AG20443 (cell line): Measurements from ENCODE around the gene ZNF425.
"Not testable (repeated sequence)": the region's sequence is repeated elsewhere in the genome, so short reads cannot be mapped to it uniquely, and the experiment has no call there.

ENCODE experiments used
- DNase-seq: peaks from one replicate; pipeline ENCODE4 v3.0.0; 2012; ENCODE audit warnings: low spot score, mixed read lengths

ZNF425 gene, protein sequence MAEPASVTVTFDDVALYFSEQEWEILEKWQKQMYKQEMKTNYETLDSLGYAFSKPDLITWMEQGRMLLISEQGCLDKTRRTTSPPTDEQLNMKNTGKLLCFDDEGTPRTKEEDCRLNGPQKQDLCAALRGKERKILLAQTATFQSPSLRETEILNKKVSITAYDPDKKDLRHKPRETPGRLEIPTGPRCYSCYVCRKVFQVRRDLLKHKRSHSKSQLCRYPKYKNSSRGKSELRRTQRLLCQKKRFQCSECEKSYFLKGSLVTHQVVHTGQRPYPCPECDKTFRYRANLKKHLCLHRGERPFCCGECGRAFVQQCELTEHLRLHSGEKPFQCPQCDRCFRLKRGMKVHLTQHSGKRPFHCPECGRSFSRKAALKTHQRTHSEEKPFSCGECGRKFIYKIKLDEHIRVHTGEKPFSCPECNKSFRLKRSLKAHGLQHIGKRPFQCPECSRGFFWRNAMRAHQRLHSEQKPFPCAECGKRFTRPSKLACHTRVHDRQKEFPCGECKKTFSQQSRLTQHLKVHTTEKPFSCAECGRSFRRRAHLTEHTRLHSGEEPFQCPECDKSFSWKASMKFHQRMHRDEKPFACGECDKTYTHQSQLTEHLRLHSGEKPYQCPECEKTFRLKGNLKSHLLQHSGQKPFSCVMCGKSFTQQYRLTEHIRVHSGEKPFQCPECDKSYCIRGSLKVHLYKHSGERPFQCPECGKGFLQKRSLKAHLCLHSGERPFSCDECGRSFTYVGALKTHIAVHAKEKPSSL

DNA sequence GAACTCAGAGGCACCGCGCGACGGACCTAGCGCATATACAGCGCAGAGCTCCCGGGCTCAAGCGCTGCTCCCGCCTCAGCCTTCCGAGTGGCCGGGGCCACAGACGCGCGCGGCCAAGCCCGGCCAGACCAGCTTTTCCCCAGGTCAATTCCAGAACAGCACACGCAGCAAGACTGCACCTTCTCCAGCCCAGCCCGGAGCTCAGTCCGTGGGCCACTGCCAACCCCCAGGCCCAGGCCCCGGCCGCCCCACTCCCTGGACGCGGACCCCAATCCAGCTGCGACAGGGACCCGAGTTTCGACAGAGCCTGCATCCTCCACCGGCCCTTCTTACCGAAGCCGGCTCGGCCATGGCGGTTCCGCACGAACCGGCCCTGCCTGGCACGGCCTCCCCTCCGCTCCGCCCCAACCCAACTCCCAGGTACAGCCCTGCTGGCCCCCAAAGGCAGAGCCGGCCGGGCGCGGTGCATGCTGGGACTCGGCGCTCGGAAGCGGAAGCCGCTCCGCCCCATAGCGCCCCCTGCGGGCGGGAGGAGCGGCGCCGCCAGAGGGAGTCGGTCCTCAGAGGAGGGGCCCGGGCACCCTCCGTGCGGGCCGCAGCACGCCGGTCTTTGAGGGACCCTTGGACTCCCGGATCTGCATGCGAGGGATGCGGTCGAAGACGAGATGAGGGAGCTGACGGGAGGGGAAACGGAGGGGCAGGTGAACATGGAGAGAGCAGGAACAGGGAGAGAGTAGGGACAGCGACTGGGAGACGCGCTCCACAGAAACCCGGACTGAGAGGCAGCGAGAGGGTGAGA lies at the start of gene ZNF425:
ZNF425 (minus strand) TSS at position 462 of the 799 bp plus-strand sequence; CDS start at position 351, 111 bp downstream.
- peak; percentile 98 for DNase-seq

DNA sequence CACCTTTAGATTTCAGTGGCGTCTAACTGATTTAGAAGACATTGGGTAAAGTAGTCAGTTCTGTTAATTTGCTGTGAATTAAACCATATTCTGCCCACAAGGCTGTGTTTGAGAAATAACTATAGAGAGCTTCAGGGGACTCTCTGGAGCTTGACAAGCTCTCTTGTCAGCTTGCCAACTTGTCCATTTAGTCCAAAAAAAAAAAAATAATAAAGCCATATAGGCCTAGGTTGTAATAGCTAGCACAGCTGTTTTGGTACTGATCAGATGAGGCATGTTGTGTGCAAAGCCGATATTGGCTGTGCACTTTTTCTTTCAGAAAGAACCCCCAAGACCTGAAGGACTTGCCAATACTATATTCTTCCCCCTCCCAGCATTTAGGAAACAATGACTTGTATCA lies 49.0 kb upstream of the ZNF425 start:
- DNase-seq = no peak

DNA sequence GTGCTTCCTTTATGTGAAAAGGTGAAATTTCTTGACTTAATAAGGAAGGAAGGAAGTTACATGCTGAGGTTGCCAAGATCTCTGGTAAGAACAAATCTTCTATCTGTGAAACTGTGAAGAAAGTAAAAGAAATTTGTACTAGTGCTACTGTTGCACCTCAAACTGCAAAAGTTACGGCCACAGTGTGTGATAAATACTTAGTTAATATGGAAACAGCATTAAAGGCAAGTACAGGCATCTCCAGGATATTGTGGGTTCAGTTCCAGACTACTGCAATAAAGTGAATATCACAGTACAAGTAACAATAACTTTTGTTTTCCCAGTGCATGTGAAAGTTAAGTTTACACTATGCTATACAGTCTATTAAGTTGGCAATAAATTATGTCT lies 46.4 kb upstream of the ZNF425 start:
- DNase-seq = no peak

DNA sequence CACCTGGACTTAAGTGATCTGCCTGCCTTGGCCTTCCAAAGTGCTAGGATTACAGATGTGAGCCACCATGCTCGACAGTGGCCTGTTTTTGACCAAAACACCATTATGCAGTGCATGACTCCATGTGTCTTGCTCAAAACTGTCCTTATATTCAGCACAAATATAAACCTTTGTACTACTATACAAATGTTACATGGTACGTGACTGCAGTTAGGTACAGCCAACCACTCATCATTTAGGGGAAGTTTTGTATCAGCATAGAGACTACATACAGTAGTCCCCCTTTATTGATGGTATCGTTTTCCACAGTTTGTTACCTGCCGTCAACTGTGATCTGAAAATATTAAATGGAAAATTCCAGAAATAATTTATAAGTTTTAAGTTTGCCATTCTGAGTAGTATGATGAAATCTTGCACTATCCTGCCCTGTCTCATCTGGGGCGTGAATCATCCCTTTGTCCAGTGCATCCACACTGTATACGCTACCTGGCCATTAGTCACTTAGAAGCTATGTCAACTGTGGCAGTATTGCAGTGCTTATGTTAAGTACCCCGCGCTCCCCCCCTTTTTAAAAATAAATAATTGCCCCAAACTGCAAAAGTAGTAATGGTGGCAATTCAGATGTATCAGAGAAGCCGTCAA lies 45.9 kb upstream of the ZNF425 start:
- DNase-seq = no peak

DNA sequence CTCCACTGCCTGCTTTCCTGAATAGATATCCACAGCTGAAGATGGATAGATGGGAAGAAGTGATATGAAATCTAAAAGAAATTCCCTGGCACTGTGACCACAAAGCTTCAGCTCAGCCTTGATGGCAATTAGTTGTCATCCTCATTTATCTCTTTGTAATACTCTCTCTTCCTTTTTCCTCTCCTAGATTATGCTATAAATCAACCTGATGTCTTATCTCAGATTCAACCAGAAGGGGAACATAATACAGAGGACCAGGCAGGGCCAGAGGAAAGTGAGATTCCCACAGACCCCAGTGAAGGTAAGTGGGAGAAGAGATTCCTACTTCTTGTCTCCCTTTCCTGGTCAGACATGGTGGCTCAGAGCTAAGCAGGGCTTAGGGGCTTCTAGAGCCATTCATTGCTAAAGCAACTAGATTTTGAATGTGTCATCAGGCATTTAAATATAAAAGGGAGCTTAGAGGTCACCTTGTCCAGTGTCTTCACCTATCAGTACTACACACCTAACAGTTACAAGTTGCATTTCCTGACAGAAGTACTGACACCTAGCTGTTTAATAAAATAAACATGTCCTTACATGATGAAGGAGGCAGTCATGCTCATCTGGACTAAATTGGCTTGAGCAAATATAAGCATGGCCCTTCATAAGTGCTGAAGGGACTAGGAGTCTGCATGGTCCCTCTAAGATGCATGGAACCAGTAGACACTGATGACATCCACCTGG lies 40.7 kb upstream of the ZNF425 start:
- DNase-seq = no peak

DNA sequence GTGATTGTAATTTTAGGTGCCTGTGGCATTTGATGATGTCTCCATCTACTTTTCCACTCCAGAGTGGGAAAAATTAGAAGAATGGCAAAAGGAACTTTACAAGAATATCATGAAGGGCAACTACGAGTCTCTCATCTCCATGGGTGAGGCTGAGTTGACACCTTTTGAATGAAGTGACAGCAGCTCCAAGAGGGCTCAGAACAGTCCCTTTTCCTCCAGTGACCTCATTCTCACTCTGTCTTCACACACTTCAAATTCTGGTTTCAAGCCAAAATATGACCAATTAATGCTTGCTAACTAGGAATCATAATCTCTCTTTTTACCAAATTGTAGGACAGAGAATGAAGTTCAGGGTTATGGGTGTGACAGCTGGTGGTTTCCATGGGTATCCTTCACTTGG lies 40.0 kb upstream of the ZNF425 start:
- DNase-seq = no peak

DNA sequence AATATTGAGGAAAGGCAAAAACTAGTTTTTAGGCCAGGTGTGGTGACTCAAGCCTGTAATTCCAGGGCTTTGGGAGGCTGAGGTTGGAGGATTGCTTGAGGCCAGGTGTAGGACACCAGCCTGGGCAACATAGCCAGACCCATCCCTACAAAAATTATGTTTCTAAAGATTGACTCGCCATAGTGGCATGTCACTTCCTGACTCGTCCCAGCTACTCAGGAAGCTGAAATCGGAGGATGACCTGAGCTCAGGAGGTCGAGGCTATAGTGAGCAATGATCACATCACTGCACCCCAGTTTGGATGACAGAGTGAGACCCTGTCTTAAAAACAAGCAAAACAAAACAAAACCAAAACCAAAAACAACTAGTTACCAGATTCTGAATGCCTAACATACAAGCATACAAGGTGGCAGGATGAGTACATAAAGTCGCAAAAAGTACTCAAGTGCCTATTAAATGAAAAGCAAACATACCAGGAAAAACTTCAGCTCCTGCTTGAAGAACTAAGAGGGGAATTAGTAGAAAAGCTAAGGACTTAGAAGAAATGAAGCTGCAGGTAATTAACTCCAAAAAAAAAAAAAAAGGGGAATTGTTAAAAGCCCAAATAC lies 35.2 kb upstream of the ZNF425 start:
- no peak for DNase-seq

DNA sequence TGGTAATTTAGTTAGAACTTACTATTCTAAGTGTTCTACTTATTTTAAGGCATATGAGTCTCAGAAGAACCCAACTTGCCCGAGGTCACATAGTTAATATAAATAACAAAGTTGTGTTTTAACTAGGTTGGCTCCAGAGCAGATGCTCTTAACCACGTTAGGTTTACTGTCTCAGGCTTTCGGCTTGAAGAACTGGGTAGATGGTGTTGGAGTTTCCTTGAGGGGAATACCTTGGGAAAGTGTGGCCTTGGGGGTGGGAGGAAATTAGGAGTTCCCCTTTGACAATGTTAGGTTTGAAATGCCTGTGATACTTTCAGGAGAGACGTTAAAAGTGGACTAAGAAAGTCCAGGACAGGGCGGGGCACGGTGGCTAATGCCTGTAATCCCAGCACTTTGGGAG lies 30.8 kb upstream of the ZNF425 start:
- DNase-seq = no peak

DNA sequence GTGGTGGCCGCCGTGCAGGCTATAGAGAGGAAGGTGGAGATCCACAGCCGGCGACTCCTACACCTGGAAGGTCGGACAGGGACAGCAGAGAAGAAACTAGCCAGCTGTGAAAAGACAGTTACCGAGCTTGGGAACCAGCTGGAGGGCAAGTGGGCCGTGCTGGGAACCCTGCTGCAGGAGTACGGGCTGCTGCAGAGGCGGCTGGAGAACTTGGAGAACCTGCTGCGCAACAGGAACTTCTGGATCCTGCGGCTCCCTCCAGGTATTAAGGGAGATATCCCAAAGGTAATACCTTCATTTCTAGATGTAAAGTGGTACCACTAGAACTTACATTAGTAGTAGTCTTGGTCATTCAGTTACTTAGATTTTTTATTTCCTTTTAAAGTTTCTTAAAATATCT lies 27.9 kb upstream of the ZNF425 start:
- DNase-seq = no peak

DNA sequence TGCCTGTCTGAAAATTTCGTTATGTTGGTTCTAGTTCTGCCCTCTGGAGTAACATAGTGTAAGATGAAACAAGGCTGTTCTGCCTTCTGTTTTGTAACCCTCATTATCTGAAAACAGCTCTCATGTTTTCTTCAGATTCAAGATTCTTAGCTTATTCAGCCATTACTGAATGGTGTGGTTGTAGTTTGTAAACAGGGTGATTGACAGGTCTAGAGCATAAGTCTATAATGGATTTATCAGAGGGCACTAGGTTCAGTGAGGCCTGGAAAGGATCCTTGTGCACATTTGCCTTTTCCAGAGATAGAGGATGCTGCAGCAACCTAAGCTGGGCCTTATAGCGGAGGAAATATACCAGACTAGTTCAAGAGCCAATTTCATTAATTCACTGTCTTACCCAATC lies 27.2 kb upstream of the ZNF425 start:
- no peak for DNase-seq

DNA sequence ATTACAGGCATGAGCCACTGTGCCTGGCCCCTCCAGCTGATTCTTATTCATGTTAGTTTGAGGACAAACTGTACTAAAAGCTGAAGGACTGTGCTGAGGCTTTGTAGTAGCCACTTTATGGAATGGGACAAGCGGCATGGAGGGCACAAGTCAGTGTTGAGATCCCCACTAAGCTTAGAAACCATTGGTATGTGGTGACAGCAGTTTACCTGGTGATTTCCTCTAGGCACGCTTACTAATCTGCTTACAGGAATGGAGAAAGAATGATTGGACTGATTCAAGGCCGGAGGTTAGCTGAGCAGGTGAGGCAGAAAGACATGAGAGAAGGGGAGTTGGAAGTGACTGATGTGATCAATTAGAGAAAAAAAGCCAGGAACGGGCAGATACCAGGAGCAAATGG lies 24.9 kb upstream of the ZNF425 start:
- DNase-seq = no peak

DNA sequence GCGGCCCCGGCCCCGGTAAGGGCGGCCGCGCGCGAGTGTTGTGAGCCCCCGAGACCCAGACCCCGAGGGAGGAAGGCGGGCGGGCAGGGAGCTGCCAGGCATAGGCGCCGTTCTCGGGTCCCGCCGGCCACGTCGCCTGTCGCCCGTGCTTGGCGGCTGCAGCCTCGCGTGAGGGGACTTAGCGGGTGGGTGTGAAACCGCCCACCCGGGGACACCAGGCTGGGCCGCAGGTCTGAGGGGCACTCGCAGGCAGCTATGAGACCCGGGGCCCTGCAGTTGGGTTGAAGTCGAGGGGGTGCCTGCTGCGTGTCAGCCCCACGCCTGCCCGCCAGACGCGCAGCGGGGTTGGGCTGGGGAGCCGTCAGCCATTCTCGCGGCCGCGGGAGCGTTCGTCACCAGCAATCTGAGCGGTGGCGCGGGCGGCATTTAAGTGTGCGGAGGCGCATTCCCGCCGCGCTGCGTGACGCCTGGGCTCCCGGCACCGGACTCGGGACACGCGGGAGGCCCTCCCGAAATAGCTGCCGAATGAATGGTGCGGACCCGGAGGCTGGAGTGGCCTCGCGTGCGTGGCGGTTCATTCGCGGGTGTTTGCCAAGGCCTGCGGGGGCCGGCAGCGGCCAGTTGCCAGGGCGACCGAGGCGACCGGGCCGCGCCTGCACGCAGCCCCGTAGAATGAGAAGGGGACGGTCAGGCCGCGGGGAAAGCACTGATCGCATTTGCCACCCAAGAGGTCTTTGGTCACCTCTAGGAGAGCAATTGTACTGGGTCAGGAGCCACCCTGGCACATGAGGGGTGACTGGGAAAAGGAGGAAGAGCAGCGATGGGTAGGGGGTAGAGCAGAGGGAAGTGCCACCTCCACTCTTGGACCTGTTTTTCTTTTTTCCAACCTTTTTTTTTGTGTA lies 21.9 kb upstream of the ZNF425 start:
- peak; percentile 86 for DNase-seq

DNA sequence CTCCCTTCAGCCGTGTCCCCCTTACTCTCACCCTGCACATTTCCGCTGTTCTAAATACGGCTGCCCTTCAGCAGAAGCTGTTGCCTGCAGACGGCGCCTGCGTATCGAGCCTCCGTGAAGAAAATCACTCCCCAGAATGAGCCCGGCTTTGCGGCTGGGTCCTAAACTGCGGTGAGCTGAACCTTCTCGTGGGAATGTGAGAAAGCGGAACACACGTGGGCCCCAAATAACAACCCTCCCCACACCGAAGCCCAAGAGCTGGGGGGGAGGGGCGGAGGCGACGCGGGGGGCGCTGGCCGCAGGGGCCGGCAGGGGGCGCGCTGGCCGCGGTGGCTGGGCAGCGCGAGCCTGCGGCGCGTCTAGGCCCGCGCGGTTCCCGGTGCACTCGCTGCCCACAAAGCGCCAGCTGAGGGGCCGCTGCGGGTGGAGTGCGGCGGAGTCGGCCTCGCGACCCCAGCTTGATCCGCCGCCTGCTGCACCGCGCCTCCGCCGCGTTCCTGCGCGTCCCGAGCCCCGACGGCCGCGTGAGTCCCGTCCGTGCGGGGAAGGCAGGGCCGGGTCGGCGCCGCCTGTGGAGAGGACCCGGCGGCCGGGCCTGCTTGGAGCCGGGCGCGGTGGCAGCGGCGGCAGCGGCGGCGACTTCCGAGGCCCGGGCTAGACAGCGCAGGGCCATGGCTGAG lies 21.1 kb upstream of the ZNF425 start, which contains the start of gene ZNF398:
ZNF398 (plus strand) TSS at position 382 of the 680 bp plus-strand sequence; CDS start at position 672, 290 bp downstream.
- DNase-seq = peak; percentile 98

DNA sequence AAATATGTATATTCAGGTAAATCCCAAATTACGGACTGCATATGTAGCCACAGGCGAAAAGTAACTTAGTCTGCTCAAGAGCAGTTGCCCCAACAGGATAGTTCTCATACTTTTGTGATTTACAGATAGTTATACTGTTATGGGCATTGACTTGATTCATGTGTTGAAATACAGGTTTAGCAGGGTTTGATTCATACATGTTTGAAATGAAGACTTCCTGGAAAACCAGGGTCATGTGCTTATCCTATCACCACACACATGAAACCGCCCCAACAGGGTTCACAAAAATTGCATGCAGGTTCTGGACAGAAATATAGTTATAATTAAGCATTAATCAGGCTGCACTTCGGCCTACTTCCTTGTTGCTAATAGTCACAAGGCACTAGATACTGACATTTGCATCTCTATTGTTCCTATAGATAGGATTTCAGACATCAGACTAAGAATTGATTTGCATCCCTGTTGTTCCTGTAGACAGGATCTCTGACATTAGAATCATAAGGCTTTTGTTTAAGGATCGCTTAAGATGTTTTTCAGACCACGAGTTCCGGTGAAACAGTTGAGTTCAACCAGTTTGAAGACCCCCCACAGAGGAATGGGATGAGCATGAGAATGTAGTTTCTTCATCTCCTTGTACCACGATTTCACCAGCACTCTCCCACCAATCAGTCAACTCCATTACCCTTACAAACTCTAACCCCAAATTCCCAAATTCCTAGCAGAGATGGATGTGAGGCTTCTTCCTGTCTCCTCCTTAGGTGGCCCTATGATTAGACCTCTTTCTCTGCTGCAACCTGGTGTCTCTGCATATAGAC lies 19.1 kb upstream of the ZNF425 start:
- DNase-seq = no peak

DNA sequence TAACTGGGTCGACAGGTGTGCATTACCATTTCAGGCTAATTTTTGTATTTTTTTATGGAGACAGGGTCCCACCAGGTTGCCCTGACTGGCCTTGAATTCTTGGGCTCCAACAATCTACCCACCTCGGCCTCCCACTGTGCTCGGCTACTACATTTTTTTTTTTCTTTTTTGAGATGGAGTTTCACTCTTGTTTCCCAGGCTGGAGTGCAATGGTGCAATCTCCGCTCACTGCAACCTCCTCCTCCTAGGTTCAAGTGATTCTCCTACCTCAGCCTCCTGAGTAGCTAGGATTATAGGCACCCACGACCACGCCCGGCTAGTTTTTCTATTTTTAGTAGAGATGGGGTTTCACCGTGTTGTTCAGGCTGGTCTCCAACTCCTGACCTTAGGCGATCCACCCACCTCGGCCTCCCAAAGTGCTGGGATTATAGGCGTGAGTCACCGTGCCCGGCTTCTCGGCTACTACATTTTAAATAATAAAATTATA lies 18.4 kb upstream of the ZNF425 start:
- DNase-seq = not testable (repeated sequence)

DNA sequence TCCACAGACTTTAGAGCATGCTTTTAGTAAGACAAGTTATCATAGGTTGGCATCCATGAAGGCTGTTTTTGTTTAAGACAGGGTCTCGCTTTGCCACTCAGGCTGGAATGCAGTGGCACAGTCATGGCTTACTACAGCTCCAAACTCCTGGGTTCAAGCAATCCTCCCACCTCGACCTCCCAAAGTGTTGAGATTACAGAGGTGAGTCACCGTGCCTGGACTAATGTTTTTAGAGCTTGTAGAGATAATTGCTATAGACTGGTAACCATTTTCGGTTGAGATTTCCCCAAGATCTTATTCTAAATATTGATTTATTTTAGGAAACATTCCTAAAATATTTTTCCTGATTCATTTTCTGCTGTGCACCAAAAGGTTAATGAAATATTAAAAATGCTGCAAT lies 15.8 kb upstream of the ZNF425 start:
- no peak for DNase-seq

DNA sequence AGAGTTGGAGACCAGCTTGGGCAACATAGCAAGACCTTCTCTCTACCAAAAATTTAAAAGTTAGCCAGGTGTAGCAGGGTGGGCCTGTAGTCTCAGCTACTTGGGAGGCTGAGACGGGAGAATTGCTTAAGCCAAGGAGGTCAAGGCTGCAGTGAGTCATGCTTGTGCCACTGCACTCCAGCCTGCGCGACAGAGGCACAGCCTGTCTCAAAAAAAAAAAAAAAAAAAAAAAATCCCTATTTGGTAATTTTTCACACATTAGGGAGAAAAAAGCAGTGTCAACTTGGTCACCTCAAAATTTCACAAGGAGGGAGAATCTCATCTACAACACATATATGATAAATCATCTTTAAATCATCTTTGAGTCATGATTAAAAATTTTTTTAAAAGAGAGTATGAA lies 14.7 kb upstream of the ZNF425 start:
- no peak for DNase-seq

DNA sequence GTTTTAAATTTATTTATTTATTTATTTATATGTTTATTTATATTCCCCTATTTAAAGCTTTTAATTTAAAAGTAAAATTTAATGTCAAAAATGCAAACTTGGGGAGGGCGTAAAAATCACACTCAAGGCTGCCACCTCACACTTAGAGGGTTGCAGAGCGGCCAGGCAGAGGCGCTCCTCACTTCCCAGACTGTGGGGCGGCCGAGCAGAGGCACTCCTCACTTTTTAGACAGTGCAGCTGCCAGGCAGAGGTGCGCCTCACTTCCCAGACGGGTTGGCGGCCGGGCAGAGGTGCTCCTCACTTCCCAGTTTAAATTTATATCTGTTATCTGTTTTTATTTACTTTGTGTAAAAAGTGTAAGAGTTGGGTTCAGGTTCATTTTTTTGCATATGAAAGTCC lies 10.0 kb upstream of the ZNF425 start:
- DNase-seq = no peak
